Measurements from ENCODE around the gene ADPRHL1. TPM values are rescaled to one million over a fixed set of nuclear protein-coding genes. Genes with fewer than 3 reads are reported as not detected.

Gene ADPRHL1
- total RNA-seq, 1 donor, result 5.1 TPM

DNA sequence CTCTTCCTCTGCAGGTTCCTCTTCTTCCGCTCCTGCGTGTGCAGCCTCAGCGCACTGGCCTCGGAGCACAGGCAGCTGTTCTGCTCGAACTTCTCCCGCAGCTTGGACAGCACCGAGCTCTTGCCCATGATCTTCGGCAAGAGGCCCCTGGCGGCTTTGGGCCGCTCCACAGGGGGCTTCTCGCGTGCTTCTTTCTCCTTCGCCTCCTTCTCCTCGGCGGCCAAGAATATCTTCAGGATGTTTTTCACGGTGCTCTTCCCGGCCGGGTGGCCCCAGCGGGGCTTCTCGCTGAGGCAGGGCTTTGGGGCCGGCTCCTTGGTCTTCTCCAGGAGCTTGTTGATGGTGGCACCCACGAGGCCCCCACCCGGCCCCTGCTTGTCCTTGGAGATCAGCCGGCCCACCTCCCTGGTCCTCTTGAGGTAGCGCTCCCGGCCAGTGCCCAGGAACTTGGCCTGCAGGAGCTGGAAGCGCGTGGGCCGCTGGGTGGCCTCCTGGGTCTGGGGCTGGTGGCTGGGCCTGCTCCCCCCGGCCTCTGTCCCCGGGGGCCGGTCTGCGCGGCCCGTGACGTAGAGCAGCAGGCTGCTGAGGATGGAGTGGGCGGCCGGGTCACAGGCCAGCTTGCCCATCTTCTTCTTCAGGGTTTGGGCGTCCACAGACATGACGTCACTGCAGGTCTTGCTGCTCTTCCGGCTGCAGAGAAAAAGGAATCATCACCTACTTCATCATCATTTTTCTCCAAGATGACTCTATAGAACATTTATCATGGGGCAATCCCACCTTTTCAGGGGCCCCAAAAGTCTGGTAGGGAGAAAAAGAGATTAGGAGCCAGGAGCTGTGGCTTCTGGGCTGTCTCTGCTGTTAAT lies 45.5 kb downstream of the ADPRHL1 start:
- H3K4me2 ChIP-seq (ENCODE audit: insufficient read depth, low read length), result no peak overlapping the region
- H3K9me3 ChIP-seq (ENCODE audit: low read depth, low read length), result no peaks in the 10 kb centered on the region
- H3K27ac ChIP-seq (ENCODE audit: low read depth, low read length), result no peak overlapping the region
- no peak overlapping the region for H2AFZ ChIP-seq (ENCODE audit: low read length)
- peak; percentile 83 for DNase-seq (ENCODE audit: insufficient read length, low spot score, missing footprints)
- no peaks in the 10 kb centered on the region for H3K27me3 ChIP-seq (ENCODE audit: insufficient read depth, low read length)
- H3K4me1 ChIP-seq (ENCODE audit: insufficient read depth, low read length), result peaks cover 18% of the 10 kb centered on the region
- no peak overlapping the region for H3K4me3 ChIP-seq (ENCODE audit: insufficient read depth, low read length)
- TF ChIP-seq, protein P1, sequence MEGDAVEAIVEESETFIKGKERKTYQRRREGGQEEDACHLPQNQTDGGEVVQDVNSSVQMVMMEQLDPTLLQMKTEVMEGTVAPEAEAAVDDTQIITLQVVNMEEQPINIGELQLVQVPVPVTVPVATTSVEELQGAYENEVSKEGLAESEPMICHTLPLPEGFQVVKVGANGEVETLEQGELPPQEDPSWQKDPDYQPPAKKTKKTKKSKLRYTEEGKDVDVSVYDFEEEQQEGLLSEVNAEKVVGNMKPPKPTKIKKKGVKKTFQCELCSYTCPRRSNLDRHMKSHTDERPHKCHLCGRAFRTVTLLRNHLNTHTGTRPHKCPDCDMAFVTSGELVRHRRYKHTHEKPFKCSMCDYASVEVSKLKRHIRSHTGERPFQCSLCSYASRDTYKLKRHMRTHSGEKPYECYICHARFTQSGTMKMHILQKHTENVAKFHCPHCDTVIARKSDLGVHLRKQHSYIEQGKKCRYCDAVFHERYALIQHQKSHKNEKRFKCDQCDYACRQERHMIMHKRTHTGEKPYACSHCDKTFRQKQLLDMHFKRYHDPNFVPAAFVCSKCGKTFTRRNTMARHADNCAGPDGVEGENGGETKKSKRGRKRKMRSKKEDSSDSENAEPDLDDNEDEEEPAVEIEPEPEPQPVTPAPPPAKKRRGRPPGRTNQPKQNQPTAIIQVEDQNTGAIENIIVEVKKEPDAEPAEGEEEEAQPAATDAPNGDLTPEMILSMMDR (IDR thresholded peaks at IDR 0.05; ENCODE audit: extremely low read depth, low read depth, low read length), result no peak
- H3K79me2 ChIP-seq (ENCODE audit: insufficient read depth, low read length), result no peaks in the 10 kb centered on the region
- H4K20me1 ChIP-seq (ENCODE audit: insufficient read depth, low read length), result no peaks in the 10 kb centered on the region
- no peaks in the 10 kb centered on the region for H3K36me3 ChIP-seq (ENCODE audit: insufficient read depth, low read length)

DNA sequence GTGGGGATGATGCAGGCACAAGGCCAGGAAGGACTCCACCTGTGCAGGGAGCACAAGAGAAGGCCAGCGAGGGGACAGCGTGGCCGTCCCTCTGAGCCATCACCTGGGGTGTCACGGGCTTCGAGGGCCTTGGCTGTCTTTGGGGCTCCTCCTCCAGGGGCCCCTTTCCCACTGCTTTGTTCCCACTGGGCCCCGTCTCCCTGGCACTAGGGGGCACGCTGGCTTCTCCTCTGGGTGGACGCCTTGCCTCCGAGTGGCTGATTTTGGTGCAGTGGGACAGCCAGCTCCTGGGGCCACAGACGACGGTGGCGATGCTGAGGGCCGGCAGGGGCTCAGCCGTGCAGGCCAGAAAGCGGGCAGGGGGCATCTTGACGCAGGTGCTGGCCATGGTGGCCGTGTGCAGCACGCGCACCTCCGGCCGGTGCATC lies 46.2 kb downstream of the ADPRHL1 start:
- DNase-seq (ENCODE audit: insufficient read length, low spot score, missing footprints), result peak; percentile 72
- H3K4me3 ChIP-seq (ENCODE audit: insufficient read depth, low read length), result no peak overlapping the region
- H3K36me3 ChIP-seq (ENCODE audit: insufficient read depth, low read length), result no peaks in the 10 kb centered on the region
- H3K9me3 ChIP-seq (ENCODE audit: low read depth, low read length), result no peaks in the 10 kb centered on the region
- H3K4me2 ChIP-seq (ENCODE audit: insufficient read depth, low read length), result no peak overlapping the region
- no peak overlapping the region for H3K27ac ChIP-seq (ENCODE audit: low read depth, low read length)
- TF ChIP-seq, protein P1 (IDR thresholded peaks at IDR 0.05; ENCODE audit: extremely low read depth, low read depth, low read length), result no peak
- no peaks in the 10 kb centered on the region for H3K27me3 ChIP-seq (ENCODE audit: insufficient read depth, low read length)
- H3K4me1 ChIP-seq (ENCODE audit: insufficient read depth, low read length), result peaks cover 18% of the 10 kb centered on the region
- H2AFZ ChIP-seq (ENCODE audit: low read length), result no peak overlapping the region
- no peaks in the 10 kb centered on the region for H3K79me2 ChIP-seq (ENCODE audit: insufficient read depth, low read length)
- no peaks in the 10 kb centered on the region for H4K20me1 ChIP-seq (ENCODE audit: insufficient read depth, low read length)

GRCh38 chr13:113406321-113407102 lies 46.8 kb downstream of the ADPRHL1 start:
- no peaks in the 10 kb centered on the region for H3K9me3 ChIP-seq (ENCODE audit: low read depth, low read length)
- peak; percentile 73 for DNase-seq (ENCODE audit: insufficient read length, low spot score, missing footprints)
- H3K4me2 ChIP-seq (ENCODE audit: insufficient read depth, low read length), result no peak overlapping the region
- H3K27me3 ChIP-seq (ENCODE audit: insufficient read depth, low read length), result no peaks in the 10 kb centered on the region
- H3K27ac ChIP-seq (ENCODE audit: low read depth, low read length), result no peak overlapping the region
- H3K4me1 ChIP-seq (ENCODE audit: insufficient read depth, low read length), result peaks cover 13% of the 10 kb centered on the region
- H2AFZ ChIP-seq (ENCODE audit: low read length), result no peak overlapping the region
- TF ChIP-seq, protein P1 (IDR thresholded peaks at IDR 0.05; ENCODE audit: extremely low read depth, low read depth, low read length), result no peak
- no peaks in the 10 kb centered on the region for H3K79me2 ChIP-seq (ENCODE audit: insufficient read depth, low read length)
- no peaks in the 10 kb centered on the region for H3K36me3 ChIP-seq (ENCODE audit: insufficient read depth, low read length)
- no peak overlapping the region for H3K4me3 ChIP-seq (ENCODE audit: insufficient read depth, low read length)
- no peaks in the 10 kb centered on the region for H4K20me1 ChIP-seq (ENCODE audit: insufficient read depth, low read length)

Measured in osteoblast (primary cell).